Measurements from ENCODE around the gene BPIFB2.

GRCh38 chr20:33038243-33038642 lies 30.7 kb downstream of the BPIFB2 start:
- TF ChIP-seq, protein P1, sequence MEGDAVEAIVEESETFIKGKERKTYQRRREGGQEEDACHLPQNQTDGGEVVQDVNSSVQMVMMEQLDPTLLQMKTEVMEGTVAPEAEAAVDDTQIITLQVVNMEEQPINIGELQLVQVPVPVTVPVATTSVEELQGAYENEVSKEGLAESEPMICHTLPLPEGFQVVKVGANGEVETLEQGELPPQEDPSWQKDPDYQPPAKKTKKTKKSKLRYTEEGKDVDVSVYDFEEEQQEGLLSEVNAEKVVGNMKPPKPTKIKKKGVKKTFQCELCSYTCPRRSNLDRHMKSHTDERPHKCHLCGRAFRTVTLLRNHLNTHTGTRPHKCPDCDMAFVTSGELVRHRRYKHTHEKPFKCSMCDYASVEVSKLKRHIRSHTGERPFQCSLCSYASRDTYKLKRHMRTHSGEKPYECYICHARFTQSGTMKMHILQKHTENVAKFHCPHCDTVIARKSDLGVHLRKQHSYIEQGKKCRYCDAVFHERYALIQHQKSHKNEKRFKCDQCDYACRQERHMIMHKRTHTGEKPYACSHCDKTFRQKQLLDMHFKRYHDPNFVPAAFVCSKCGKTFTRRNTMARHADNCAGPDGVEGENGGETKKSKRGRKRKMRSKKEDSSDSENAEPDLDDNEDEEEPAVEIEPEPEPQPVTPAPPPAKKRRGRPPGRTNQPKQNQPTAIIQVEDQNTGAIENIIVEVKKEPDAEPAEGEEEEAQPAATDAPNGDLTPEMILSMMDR (IDR thresholded peaks at IDR 0.05) = no peak
- TF ChIP-seq POLR2A (IDR thresholded peaks at IDR 0.05) = no peak

Measured in thyroid gland (tissue), 4 donors.